Left lung (tissue), 10 donors: ENCODE results near the gene SYT11. TPM values are rescaled to one million over a fixed set of nuclear protein-coding genes. Genes with fewer than 3 reads are reported as not detected.

Source experiments
- ATAC-seq: fragments of 200-7000 bp; cut with Tn5 transposase; one replicate; pipeline ENCODE4 v1.9.1; 2020; ENCODE audit warnings: moderate library complexity
- DNase-seq, 4 donors: peaks; one replicate each; pipeline ENCODE4 v3.0.0-alpha.2; 2013 to 2020
- H3K27ac ChIP-seq, 2 donors: fragments of 200-600 bp; sonication (generic) in 1 of 2; one replicate each; pipeline versions ENCODE4 v1.5.0 to v1.8.0; 2020 to 2021
- H3K27me3 ChIP-seq, 2 donors: fragments of 200-600 bp; sonication (generic) in 1 of 2; one replicate each; pipeline versions ENCODE4 v1.5.0 to v1.8.0; 2020 to 2021
- H3K36me3 ChIP-seq, 2 donors: fragments of 200-600 bp; sonication (generic) in 1 of 2; one replicate each; pipeline versions ENCODE4 v1.5.0 to v1.8.0; 2020 to 2021
- H3K4me1 ChIP-seq, 2 donors: fragments of 200-600 bp; one replicate each; pipeline ENCODE4 v1.8.0; 2021
- H3K4me3 ChIP-seq, 2 donors: fragments of 200-600 bp; sonication (generic) in 1 of 2; one replicate each; pipeline versions ENCODE4 v1.5.0 to v1.8.0; 2020 to 2021; ENCODE audit warnings: mild to moderate bottlenecking in 1 of 2
- H3K9me3 ChIP-seq, 2 donors: fragments of 200-600 bp; sonication (generic) in 1 of 2; one replicate each; pipeline versions ENCODE4 v1.5.0 to v1.8.0; 2020 to 2021
- intact Hi-C, 2 donors: fragments of 100-400 bp; cut with DNase I; formaldehyde crosslinking; loops; one replicate each; pipeline versions ENCODE4 v1.11.2 to v1.14.2; 2022
- polyA plus RNA-seq, 6 donors: library from polyadenylated mRNA; unstranded; fragments of 120-200 nt; gene quantifications; one replicate each; pipeline ENCODE4 v1.2.1, GENCODE V29; 2013; ENCODE audit not compliant: insufficient read length in 6 of 6
- total RNA-seq, 2 donors: library from RNA; stranded (reverse); fragmentation: NEBNext Ultra II Directional; extraction: Animal tissue kit (Norgen Biotek cat#: 25700); gene quantifications; one replicate each; pipeline ENCODE4 v1.2.1, GENCODE V29; 2021
- TF ChIP-seq, protein P1 (sequence below), 2 donors: fragments of 200-600 bp; sonication (generic) in 1 of 2; IDR thresholded peaks; one replicate each; pipeline versions ENCODE4 v1.5.0 to v1.8.0; 2021; ENCODE audit warnings: antibody characterized with exemption in 2 of 2
- donor health status: DM: no; HTN: yes; CAD: no.
- donor health status: DM: no; HTN: no; CAD: no.

Gene SYT11
- total and polyA plus RNA-seq, 8 donors, result 10.7 to 13.8 (median 12.1) TPM

DNA sequence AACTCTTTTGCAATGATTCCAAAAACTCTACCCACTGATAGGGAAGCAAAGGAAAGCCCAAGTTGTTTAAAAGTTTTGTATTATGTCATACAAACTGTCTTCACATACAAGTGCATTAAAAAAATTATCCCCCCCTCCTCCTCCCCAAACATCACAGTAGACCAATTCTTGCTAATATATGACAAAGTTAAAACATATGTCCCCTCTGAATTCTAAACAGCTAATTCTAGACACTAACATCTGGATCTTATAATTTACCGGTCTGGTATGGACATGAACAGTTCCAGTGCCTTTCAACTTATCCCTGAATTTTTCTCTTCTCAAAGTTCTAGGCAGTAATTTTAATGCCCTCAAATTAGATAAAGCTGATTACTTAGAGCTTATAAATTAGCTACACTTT, 38.4 kb downstream of the SYT11 start:
- TF ChIP-seq, protein P1, sequence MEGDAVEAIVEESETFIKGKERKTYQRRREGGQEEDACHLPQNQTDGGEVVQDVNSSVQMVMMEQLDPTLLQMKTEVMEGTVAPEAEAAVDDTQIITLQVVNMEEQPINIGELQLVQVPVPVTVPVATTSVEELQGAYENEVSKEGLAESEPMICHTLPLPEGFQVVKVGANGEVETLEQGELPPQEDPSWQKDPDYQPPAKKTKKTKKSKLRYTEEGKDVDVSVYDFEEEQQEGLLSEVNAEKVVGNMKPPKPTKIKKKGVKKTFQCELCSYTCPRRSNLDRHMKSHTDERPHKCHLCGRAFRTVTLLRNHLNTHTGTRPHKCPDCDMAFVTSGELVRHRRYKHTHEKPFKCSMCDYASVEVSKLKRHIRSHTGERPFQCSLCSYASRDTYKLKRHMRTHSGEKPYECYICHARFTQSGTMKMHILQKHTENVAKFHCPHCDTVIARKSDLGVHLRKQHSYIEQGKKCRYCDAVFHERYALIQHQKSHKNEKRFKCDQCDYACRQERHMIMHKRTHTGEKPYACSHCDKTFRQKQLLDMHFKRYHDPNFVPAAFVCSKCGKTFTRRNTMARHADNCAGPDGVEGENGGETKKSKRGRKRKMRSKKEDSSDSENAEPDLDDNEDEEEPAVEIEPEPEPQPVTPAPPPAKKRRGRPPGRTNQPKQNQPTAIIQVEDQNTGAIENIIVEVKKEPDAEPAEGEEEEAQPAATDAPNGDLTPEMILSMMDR (IDR thresholded peaks at IDR 0.05), result no peak
- Histone ChIP-seq H3K27me3 (no peaks in the 10 kb centered on the region), H3K27ac (no peak overlapping the region), H3K36me3 (peaks cover 5 to 71% of the 10 kb centered on the region in 2 donors), H3K4me1 (peaks cover 16 to 18% of the 10 kb centered on the region in 2 donors), H3K9me3 (no peaks in the 10 kb centered on the region), H3K4me3 (no peak overlapping the region)
- DNase-seq, result no peak
- no peak for ATAC-seq
- intact Hi-C loops, result no loop called here

DNA sequence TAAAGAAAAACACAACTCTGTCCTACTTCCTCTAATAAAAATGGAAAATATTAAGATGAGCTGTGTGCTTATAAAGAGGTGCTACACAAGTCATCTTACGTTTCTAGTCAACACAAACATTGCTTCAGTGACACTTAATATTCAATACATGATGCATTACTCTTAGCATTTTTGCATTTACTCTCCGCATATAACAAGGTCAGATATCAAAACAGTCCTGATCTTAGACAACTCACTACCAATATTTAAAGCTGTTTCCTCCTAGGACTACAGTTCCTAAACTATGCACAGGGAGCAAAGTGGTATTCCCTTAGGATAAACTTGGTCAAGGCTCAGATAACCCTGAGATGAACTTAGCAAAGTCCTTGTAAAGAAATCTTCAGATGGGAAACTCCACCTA, 39.5 kb downstream of the SYT11 start:
- peaks cover 4 to 6% of the 10 kb centered on the region in 2 donors for H3K4me1 ChIP-seq
- ATAC-seq, result no peak
- H3K27me3 ChIP-seq, result no peaks in the 10 kb centered on the region
- H3K4me3 ChIP-seq, result no peak overlapping the region
- H3K9me3 ChIP-seq, result no peaks in the 10 kb centered on the region
- peaks cover 5 to 82% of the 10 kb centered on the region in 2 donors for H3K36me3 ChIP-seq
- TF ChIP-seq, protein P1 (IDR thresholded peaks at IDR 0.05), result no peak
- intact Hi-C loops, result no loop called here
- DNase-seq, result no peak
- no peak overlapping the region for H3K27ac ChIP-seq

DNA sequence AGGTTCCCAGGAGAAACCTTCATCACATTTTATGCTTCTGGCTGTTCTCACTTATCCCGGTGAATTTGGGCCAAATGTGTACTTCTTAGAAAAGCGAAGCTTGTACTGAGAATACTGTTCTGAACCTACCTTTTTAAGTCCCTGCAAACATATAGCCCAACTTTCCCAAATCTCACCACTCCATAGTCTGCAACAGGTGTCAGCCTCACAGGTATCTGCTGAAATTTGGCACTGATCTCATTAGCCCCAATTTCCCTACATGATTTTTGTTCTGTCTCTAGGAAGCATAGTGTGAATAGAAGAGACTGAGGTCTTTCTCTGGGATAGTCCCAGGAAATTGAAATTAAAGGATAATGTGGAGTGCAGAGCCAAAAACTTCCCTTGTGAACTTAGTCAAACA, 40.3 kb downstream of the SYT11 start:
- H3K36me3 ChIP-seq, result peaks cover 5 to 90% of the 10 kb centered on the region in 2 donors
- no peak for ATAC-seq
- TF ChIP-seq, protein P1 (IDR thresholded peaks at IDR 0.05), result no peak
- no peaks in the 10 kb centered on the region for H3K9me3 ChIP-seq
- H3K4me1 ChIP-seq, result no peaks in the 10 kb centered on the region
- DNase-seq, result no peak
- intact Hi-C loops, result no loop called here
- no peak overlapping the region for H3K4me3 ChIP-seq
- no peak overlapping the region for H3K27ac ChIP-seq
- no peaks in the 10 kb centered on the region for H3K27me3 ChIP-seq

DNA sequence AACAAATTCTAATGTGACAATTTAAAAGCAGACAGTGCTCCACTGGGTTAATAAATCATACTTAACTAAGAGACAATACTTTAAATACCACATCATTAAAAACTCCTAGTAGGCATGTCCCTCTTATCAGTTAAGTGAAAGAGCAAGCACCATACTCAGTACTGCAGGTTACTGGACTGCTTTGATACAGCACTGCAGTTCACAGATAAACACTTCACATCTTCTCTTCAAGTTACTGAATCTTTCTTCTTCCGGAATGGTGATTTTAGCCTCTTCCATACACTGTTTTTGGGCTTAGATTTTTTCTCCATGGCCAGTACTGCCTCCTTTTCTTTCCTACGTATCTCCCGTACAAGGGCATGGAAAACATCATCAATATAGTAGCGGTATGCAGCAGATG, 40.8 kb downstream of the SYT11 start:
- Histone ChIP-seq H3K36me3 (peaks cover 5 to 95% of the 10 kb centered on the region in 2 donors), H3K4me3 (no peak overlapping the region), H3K27ac (no peak overlapping the region), H3K27me3 (no peaks in the 10 kb centered on the region), H3K9me3 (no peaks in the 10 kb centered on the region), H3K4me1 (no peaks in the 10 kb centered on the region)
- no peak for DNase-seq
- TF ChIP-seq, protein P1 (IDR thresholded peaks at IDR 0.05), result no peak
- intact Hi-C loops, result no loop called here
- no peak for ATAC-seq

DNA sequence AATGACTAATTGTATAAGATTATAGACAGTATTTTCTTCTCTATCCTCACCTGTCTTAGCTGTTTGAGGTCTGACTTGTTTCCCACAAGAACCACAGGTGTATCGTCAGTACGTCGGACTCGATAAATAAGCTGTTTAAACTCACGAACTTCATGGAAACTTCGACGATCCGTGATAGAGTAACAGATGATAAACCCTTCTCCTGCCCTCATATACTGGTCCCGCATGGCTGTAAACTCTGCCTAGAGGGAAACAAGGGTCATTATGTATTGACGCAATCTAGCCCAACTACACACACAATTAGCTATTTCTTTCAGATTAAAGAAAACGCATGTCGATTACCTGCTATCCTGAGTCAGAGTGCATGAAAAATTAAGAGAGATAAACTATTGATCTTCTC, 44.9 kb downstream of the SYT11 start:
- TF ChIP-seq, protein P1 (IDR thresholded peaks at IDR 0.05), result no peak
- DNase-seq (no peak), ATAC-seq (no peak)
- peaks cover 1 to 6% of the 10 kb centered on the region in 2 donors for H3K4me1 ChIP-seq
- H3K4me3 ChIP-seq, result no peak overlapping the region
- no peak overlapping the region for H3K27ac ChIP-seq
- H3K9me3 ChIP-seq, result no peaks in the 10 kb centered on the region
- peaks cover 10 to 100% of the 10 kb centered on the region in 2 donors for H3K36me3 ChIP-seq
- intact Hi-C loops, result no loop called here
- H3K27me3 ChIP-seq, result no peaks in the 10 kb centered on the region
